Spleen (tissue), 11 donors: Measurements from ENCODE around the gene TOM1L2. TPM values are rescaled to one million over a fixed set of nuclear protein-coding genes. Genes with fewer than 3 reads are reported as not detected.

Experiments used
- DNase-seq: peaks from one replicate; pipeline ENCODE4 v3.0.0-alpha.2; 2020
- H3K27ac ChIP-seq, 8 donors: fragments of 200-600 bp; sonication (generic) in 7 of 8; 1 replicate in 4 of 8; 2 replicates in 4 of 8; pipeline versions ENCODE4 v1.5.0 to v1.8.0; 2016 to 2021; ENCODE audit warnings: inconsistent platforms in 4 of 8, mild to moderate bottlenecking in 4 of 8, moderate library complexity in 1 of 8
- H3K27me3 ChIP-seq, 7 donors: fragments of 200-600 bp; sonication (generic) in 6 of 7; replicated peaks in 1 of 7; 1 replicate in 4 of 7; 2 replicates in 3 of 7; pipeline versions ENCODE4 v1.5.0 to v1.8.0; 2016 to 2021; ENCODE audit warnings: inconsistent platforms in 3 of 7, mild to moderate bottlenecking in 1 of 7
- H3K36me3 ChIP-seq, 6 donors: fragments of 200-600 bp; sonication (generic) in 5 of 6; 1 replicate in 4 of 6; 2 replicates in 2 of 6; pipeline versions ENCODE4 v1.5.0 to v1.8.0; 2016 to 2021; ENCODE audit warnings: inconsistent platforms in 2 of 6
- H3K4me1 ChIP-seq, 6 donors: fragments of 200-600 bp; sonication (generic) in 5 of 6; 1 replicate in 3 of 6; 2 replicates in 3 of 6; pipeline versions ENCODE4 v1.5.0 to v1.8.0; 2016 to 2021; ENCODE audit warnings: inconsistent platforms in 3 of 6
- H3K4me3 ChIP-seq, 8 donors: fragments of 200-600 bp; sonication (generic) in 7 of 8; 1 replicate in 4 of 8; 2 replicates in 4 of 8; pipeline versions ENCODE4 v1.5.0 to v1.8.0; 2016 to 2021; ENCODE audit warnings: inconsistent platforms in 4 of 8, mild to moderate bottlenecking in 4 of 8, moderate library complexity in 2 of 8
- H3K9me3 ChIP-seq, 8 donors: fragments of 200-600 bp; sonication (generic) in 7 of 8; 1 replicate in 4 of 8; 2 replicates in 4 of 8; pipeline versions ENCODE4 v1.5.0 to v1.8.0; 2016 to 2021; ENCODE audit warnings: inconsistent platforms in 4 of 8
- CTCF ChIP-seq, 11 experiments: fragments of 200-600 bp in 7 of 11; fragments of 450-650 bp in 4 of 11; sonication (generic) in 4 of 11; IDR thresholded peaks in 8 of 11; conservative IDR thresholded peaks in 3 of 11; 1 replicate in 7 of 11; 2 replicates in 4 of 11; pipeline versions ENCODE4 v1.4.0 to v1.8.0; 2016 to 2021; ENCODE audit warnings: antibody characterized with exemption in 11 of 11, inconsistent platforms in 4 of 11, mild to moderate bottlenecking in 1 of 11
- POLR2A ChIP-seq, 3 donors: fragments of 450-650 bp; IDR thresholded peaks; one replicate each; pipeline ENCODE4 v1.5.1; 2017; ENCODE audit warnings: antibody characterized with exemption in 3 of 3, mild to moderate bottlenecking in 1 of 3
- POLR2AphosphoS5 ChIP-seq, 3 donors: sonication (generic); formaldehyde crosslinking; IDR thresholded peaks; one replicate each; pipeline ENCODE4 v1.5.1; 2017; ENCODE audit warnings: antibody characterized with exemption in 3 of 3
- WGBS, 5 donors: extraction: QIAGEN DNeasy Blood & Tissue Kit in 3 of 5; methylation state at CpG; one replicate each; pipeline versions ENCODE4 v1.1.5 to v1.1.7; 2013 to 2018; 5-methylcytosine and 5-hydroxymethylcytosine counted together
- intact Hi-C: fragments of 100-400 bp; cut with DNase I; formaldehyde crosslinking; loops from one replicate; pipeline ENCODE4 v1.15.0; 2023; ENCODE audit warnings: low total_unique reads
- polyA plus RNA-seq, 3 donors: library from polyadenylated mRNA; stranded (reverse); fragments of 200-250 nt; gene quantifications; one replicate each; pipeline ENCODE4 v1.2.1, GENCODE V29; 2013
- total RNA-seq, 7 donors: library from RNA; depleted of rRNA in 3 of 7; stranded (reverse); fragments of >200 nt in 3 of 7; fragmentation: NEBNext Ultra II Directional in 4 of 7; extraction: Animal tissue kit (Norgen Biotek cat#: 25700) in 4 of 7; gene quantifications; one replicate each; pipeline versions ENCODE4 v1.1.0 to v1.2.1, GENCODE V29; 2016 to 2021
- donor health status: healthy with polysubstance abuse.
- donor health status: DM: no; HTN: no; CAD: no; lungs with moderate emphysema.
- donor health status: DM: no; HTN: no; CAD: no.
- donor health status: Bipolar disorder and iron deficiency.
- donor health status: healthy.
- donor health status: DM: no; HTN: no; CAD: no.
- donor health status: DM: yes; HTN: yes; CAD: no.

TOM1L2 gene
- total and polyA plus RNA-seq, 10 donors = 5.3 to 82.6 (median 53.6) TPM

GRCh38 chr17:17837380-17837821, 134.8 kb downstream of the TOM1L2 start:
- Histone ChIP-seq H3K4me3 (peak overlapping the region in 7 of 8 donors; percentile 70 to 85 (median 79)), H3K9me3 (no peaks in the 10 kb centered on the region), H3K27me3 (no peaks in the 10 kb centered on the region), H3K27ac (peak overlapping the region; percentile 91 to 99 (median 98)), H3K4me1 (peaks cover 64 to 96% (median 81%) of the 10 kb centered on the region in 6 donors), H3K36me3 (peaks cover 0 to under 1% (median 0%) of the 10 kb centered on the region in 6 donors)
- no peak for DNase-seq
- WGBS, 5 donors = 47 to 70% (median 55%) methylated on average over 3 of the region's 3 CpGs
- no peak for TF ChIP-seq POLR2A (IDR thresholded peaks at IDR 0.05)
- no peak for TF ChIP-seq CTCF (IDR thresholded peaks at IDR 0.05 in 8 of 11, conservative IDR thresholded peaks at IDR 0.05 in 3 of 11)
- TF ChIP-seq POLR2AphosphoS5 (IDR thresholded peaks at IDR 0.05) = no peak
- intact Hi-C loops = no loop called here

GRCh38 chr17:17836818-17837379, 135.3 kb downstream of the TOM1L2 start, which contains the start of gene SREBF1:
SREBF1 (minus strand) TSS chr17:17836986; CDS start chr17:17836817, 169 bp downstream.
- Histone ChIP-seq H3K36me3 (peaks cover 0 to 5% (median 0%) of the 10 kb centered on the region in 6 donors), H3K9me3 (no peaks in the 10 kb centered on the region), H3K4me1 (peaks cover 64 to 96% (median 79%) of the 10 kb centered on the region in 6 donors), H3K4me3 (peak within 1 kb of the TSS; percentile 64 to 85 (median 77)), H3K27me3 (no peaks in the 10 kb centered on the region), H3K27ac (peak within 1 kb of the TSS; percentile 91 to 99 (median 98))
- TF ChIP-seq POLR2A (IDR thresholded peaks at IDR 0.05) (no peak), CTCF (IDR thresholded peaks at IDR 0.05 in 8 of 11, conservative IDR thresholded peaks at IDR 0.05 in 3 of 11) (no peak), POLR2AphosphoS5 (IDR thresholded peaks at IDR 0.05) (no peak)
- intact Hi-C loops = no loop called here
- WGBS, 5 donors = 2 to 11% (median 3%) methylated on average over 9 to 52 of the region's 52 CpGs
- peak; percentile 94 for DNase-seq

- Histone ChIP-seq H3K4me3 (peak overlapping the region; percentile 64 to 85 (median 77)), H3K27ac (peak overlapping the region; percentile 91 to 99 (median 98)), H3K36me3 (peaks cover 0 to 11% (median 0%) of the 10 kb centered on the region in 6 donors), H3K27me3 (no peaks in the 10 kb centered on the region), H3K4me1 (peaks cover 60 to 96% (median 76%) of the 10 kb centered on the region in 6 donors), H3K9me3 (no peaks in the 10 kb centered on the region)
- intact Hi-C loops = no loop called here
- TF ChIP-seq CTCF (IDR thresholded peaks at IDR 0.05 in 8 of 11, conservative IDR thresholded peaks at IDR 0.05 in 3 of 11) = peak in 1 of 11 experiments; percentile 16
- TF ChIP-seq POLR2A (IDR thresholded peaks at IDR 0.05) = peak; percentile 93 to 98 (median 94)
- TF ChIP-seq POLR2AphosphoS5 (IDR thresholded peaks at IDR 0.05) = peak; percentile 99 to 100 (median 99)
- peak; percentile 100 for DNase-seq
- WGBS, 5 donors = 0 to 2% (median 0%) methylated on average over 13 to 69 of the region's 69 CpGs
These were observed 135.9 kb downstream of the TOM1L2 start for GRCh38 chr17:17836250-17836817.
